ENCODE results near the gene NELL2. TPM values are rescaled to one million over a fixed set of nuclear protein-coding genes. Genes with fewer than 3 reads are reported as not detected.

Gene NELL2
- total and polyA plus RNA-seq, 8 donors: 0.41 to 42.5 (median 28.3) TPM

DNA sequence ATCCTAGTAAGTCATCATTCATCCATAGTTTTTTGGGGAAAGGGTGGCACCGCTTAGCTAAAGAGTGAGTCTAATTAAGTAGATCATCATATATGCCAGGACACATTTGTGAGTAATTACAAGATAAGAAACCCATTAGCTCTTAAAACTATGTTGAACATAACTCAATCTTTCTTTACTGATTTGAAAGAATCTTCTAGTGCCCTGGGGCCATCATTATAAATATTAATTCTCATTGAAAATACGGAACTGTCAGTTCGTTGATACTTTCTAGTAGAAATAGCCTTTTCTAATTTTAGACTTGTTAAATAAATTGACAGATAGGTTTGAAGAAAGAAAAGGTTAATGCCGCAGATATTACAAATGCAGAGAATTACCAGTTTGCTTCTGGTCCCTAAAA, 312.6 kb downstream of the NELL2 start:
- Histone ChIP-seq H3K27ac (no peak overlapping the region), H3K9me3 (peaks cover 0 to 8% of the 10 kb centered on the region in 2 donors), H3K4me3 (no peak overlapping the region), H3K4me1 (no peaks in the 10 kb centered on the region), H3K36me3 (no peaks in the 10 kb centered on the region), H3K27me3 (no peaks in the 10 kb centered on the region)
- TF ChIP-seq, protein P1, sequence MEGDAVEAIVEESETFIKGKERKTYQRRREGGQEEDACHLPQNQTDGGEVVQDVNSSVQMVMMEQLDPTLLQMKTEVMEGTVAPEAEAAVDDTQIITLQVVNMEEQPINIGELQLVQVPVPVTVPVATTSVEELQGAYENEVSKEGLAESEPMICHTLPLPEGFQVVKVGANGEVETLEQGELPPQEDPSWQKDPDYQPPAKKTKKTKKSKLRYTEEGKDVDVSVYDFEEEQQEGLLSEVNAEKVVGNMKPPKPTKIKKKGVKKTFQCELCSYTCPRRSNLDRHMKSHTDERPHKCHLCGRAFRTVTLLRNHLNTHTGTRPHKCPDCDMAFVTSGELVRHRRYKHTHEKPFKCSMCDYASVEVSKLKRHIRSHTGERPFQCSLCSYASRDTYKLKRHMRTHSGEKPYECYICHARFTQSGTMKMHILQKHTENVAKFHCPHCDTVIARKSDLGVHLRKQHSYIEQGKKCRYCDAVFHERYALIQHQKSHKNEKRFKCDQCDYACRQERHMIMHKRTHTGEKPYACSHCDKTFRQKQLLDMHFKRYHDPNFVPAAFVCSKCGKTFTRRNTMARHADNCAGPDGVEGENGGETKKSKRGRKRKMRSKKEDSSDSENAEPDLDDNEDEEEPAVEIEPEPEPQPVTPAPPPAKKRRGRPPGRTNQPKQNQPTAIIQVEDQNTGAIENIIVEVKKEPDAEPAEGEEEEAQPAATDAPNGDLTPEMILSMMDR (IDR thresholded peaks at IDR 0.05): no peak
- DNase-seq (no peak), ATAC-seq (no peak)
- intact Hi-C loops (cut with DNase I): no loop called here

DNA sequence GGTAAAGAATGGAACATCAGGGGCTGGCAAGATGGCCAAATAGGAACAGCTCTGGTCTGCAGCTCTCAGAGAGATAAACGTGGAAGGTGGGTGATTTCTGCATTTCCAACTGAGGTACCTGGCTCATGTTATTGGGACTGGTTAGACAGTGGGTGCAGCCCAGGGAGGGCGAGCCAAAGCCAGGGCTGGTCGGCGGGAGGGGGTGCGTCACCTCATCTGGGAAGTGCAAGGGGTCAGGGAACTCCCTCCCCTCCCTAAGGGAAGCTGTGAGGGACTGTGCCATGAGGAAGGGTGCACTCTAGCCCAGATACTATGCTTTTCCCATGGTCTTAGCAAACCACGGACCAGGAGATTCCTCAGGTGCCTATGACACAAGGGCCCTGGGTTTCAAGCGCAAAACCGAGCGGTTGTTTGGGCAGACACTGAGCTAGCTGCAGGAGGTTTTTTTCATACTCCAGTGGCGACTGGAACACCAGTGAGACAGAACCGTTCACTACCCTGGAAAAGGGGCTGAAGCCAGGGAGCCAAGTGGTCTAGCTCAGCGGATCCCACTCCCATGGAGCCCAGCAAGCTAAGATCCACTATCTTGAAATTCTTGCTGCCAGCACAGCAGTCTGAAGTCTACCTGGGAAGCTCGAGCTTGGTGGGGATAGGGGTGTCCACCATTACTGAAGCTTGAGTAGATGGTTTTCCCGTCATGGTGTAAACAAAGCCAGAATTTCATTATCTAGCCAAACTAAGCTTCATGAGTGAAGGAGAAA, 317.6 kb downstream of the NELL2 start:
- no peak for ATAC-seq
- intact Hi-C loops (cut with DNase I): no loop called here
- no peak overlapping the region for H3K27ac ChIP-seq
- H3K4me1 ChIP-seq: no peaks in the 10 kb centered on the region
- peaks cover 0 to 8% of the 10 kb centered on the region in 2 donors for H3K9me3 ChIP-seq
- no peak overlapping the region for H3K4me3 ChIP-seq
- H3K36me3 ChIP-seq: no peaks in the 10 kb centered on the region
- TF ChIP-seq, protein P1 (IDR thresholded peaks at IDR 0.05): no peak
- H3K27me3 ChIP-seq: no peaks in the 10 kb centered on the region
- peak in 1 of 4 donors; percentile 39 for DNase-seq

DNA sequence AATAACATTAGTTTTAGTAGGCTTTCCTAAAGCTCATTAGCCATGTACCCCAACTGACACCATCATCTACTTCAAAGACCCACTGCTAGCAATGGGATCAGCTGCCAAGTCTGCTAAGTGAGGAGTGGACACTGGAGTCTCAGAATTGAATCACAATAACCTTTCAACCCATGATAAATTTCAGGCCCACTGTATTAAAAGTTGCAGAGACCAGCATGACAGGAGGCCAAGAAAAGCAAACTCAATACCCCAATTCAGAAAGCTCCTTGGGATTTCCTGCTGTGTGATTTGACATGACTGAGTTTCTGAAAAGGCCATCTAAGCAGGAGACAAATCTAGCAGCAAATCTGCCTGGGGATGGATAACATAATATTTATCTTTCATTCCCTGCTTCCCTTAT, 320.7 kb downstream of the NELL2 start:
- H3K36me3 ChIP-seq: no peaks in the 10 kb centered on the region
- TF ChIP-seq, protein P1 (IDR thresholded peaks at IDR 0.05): no peak
- H3K4me1 ChIP-seq: no peaks in the 10 kb centered on the region
- H3K27ac ChIP-seq: no peak overlapping the region
- H3K9me3 ChIP-seq: no peaks in the 10 kb centered on the region
- no peak overlapping the region for H3K4me3 ChIP-seq
- DNase-seq: no peak
- intact Hi-C loops (cut with DNase I): no loop called here
- no peak for ATAC-seq
- H3K27me3 ChIP-seq: no peaks in the 10 kb centered on the region

DNA sequence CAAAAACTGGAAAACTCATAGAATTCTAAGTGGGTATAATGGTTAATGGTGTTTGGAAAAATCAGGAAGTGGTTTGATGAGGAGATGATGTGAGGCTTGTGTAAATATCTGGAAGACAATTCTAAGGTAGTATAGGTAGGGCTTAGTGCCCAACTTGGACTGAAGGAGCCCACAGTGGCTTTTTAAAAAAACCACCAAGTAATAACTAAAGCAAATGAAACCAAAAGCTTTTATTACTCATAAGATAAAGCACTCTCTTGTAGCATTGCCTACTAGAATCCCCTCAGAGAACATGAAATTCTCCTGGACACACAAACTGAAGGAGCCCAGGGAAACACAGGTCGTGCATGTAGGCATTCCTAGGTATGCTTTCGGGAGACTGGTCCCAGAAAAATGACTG, 324.5 kb downstream of the NELL2 start:
- Histone ChIP-seq H3K4me3 (no peak overlapping the region), H3K36me3 (no peaks in the 10 kb centered on the region), H3K27ac (no peak overlapping the region), H3K27me3 (no peaks in the 10 kb centered on the region), H3K9me3 (no peaks in the 10 kb centered on the region), H3K4me1 (no peaks in the 10 kb centered on the region)
- intact Hi-C loops (cut with DNase I): no loop called here
- no peak for ATAC-seq
- TF ChIP-seq, protein P1 (IDR thresholded peaks at IDR 0.05): no peak
- no peak for DNase-seq

DNA sequence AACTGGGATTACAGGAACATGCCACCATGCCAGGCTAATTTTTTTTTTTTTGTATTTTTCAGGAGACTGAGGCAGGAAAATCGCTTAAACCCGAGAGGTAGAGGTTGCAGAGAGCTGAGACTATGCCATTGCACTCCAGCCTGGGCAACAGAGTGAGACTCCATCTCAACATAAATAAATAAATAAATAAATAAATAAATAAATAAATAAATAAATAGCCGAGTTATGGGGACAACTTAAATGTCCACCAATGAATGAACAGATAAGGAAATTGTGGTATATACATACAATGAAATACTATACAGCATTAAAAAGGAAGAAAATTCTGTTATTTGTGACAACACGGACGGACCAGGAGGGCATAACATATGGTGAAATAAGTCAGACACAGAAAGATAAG, 325.7 kb downstream of the NELL2 start:
- no peaks in the 10 kb centered on the region for H3K36me3 ChIP-seq
- H3K4me3 ChIP-seq: no peak overlapping the region
- H3K27ac ChIP-seq: no peak overlapping the region
- ATAC-seq (no peak), DNase-seq (no peak)
- no peaks in the 10 kb centered on the region for H3K4me1 ChIP-seq
- TF ChIP-seq, protein P1 (IDR thresholded peaks at IDR 0.05): no peak
- H3K27me3 ChIP-seq: no peaks in the 10 kb centered on the region
- H3K9me3 ChIP-seq: no peaks in the 10 kb centered on the region
- intact Hi-C loops (cut with DNase I): no loop called here

All from left lung (tissue), 10 donors.